Non-pigmented ciliary epithelial cell (primary cell): ENCODE measurements around the gene ADAMTS7.
"Not testable (repeated sequence)": the region's sequence is repeated elsewhere in the genome, so short reads cannot be mapped to it uniquely, and the experiment has no call there.

Experiments used
- DNase-seq: peaks from one replicate; pipeline ENCODE4 v3.0.0-alpha.2; 2010; ENCODE audit warnings: low read depth

Gene ADAMTS7

GRCh38 chr15:78779176-78779785, 32.0 kb downstream of the ADAMTS7 start:
- not testable (repeated sequence) for DNase-seq

- DNase-seq: no peak
These were observed 32.8 kb downstream of the ADAMTS7 start for GRCh38 chr15:78778422-78778821.

- not testable (repeated sequence) for DNase-seq
These were observed 33.3 kb downstream of the ADAMTS7 start for GRCh38 chr15:78777953-78778345.

- not testable (repeated sequence) for DNase-seq
These were observed 33.8 kb downstream of the ADAMTS7 start for GRCh38 chr15:78777290-78777952.

- not testable (repeated sequence) for DNase-seq
These were observed 35.0 kb downstream of the ADAMTS7 start for GRCh38 chr15:78776046-78776925.

GRCh38 chr15:78775472-78775871, 35.8 kb downstream of the ADAMTS7 start:
- DNase-seq: no peak

- DNase-seq: not testable (repeated sequence)
These were observed 36.7 kb downstream of the ADAMTS7 start for GRCh38 chr15:78774451-78774990.

GRCh38 chr15:78773765-78774450, 37.4 kb downstream of the ADAMTS7 start:
- not testable (repeated sequence) for DNase-seq

- no peak for DNase-seq
These were observed 38.5 kb downstream of the ADAMTS7 start for GRCh38 chr15:78772738-78773137.

- DNase-seq: not testable (repeated sequence)
These were observed 39.7 kb downstream of the ADAMTS7 start for GRCh38 chr15:78771436-78772000.

- not testable (repeated sequence) for DNase-seq
These were observed 40.2 kb downstream of the ADAMTS7 start for GRCh38 chr15:78771020-78771419.

GRCh38 chr15:78769473-78770225, 41.6 kb downstream of the ADAMTS7 start:
- not testable (repeated sequence) for DNase-seq

- no peak for DNase-seq
These were observed 42.5 kb downstream of the ADAMTS7 start for GRCh38 chr15:78768531-78769408.

GRCh38 chr15:78768096-78768495, 43.2 kb downstream of the ADAMTS7 start:
- DNase-seq: no peak

GRCh38 chr15:78767331-78767951, 43.8 kb downstream of the ADAMTS7 start:
- no peak for DNase-seq

- not testable (repeated sequence) for DNase-seq
These were observed 44.6 kb downstream of the ADAMTS7 start for GRCh38 chr15:78766641-78767071.

- no peak for DNase-seq
These were observed 45.2 kb downstream of the ADAMTS7 start for GRCh38 chr15:78766041-78766440.

- not testable (repeated sequence) for DNase-seq
These were observed 46.0 kb downstream of the ADAMTS7 start for GRCh38 chr15:78765154-78765860.
